Peyer's patch (tissue), 4 donors: ENCODE results near the gene LRRN3. TPM values are rescaled to one million over a fixed set of nuclear protein-coding genes. Genes with fewer than 3 reads are reported as not detected.

ENCODE experiments used
- DNase-seq, 3 donors: peaks; one replicate each; pipeline ENCODE4 v3.0.0-alpha.2; 2017 to 2019
- H3K27ac ChIP-seq, 4 donors: fragments of 200-600 bp; sonication (generic); one replicate each; pipeline ENCODE4 v1.5.1; 2016 to 2019
- H3K27me3 ChIP-seq, 2 donors: fragments of 200-600 bp; sonication (generic); one replicate each; pipeline ENCODE4 v1.5.1; 2019
- H3K36me3 ChIP-seq, 3 donors: fragments of 200-600 bp; sonication (generic); one replicate each; pipeline ENCODE4 v1.5.1; 2016 to 2019
- H3K4me1 ChIP-seq, 4 donors: fragments of 200-600 bp; sonication (generic); one replicate each; pipeline ENCODE4 v1.5.1; 2016 to 2019
- H3K4me3 ChIP-seq, 4 donors: fragments of 200-600 bp; sonication (generic); 1 replicate in 3 of 4; 2 replicates in 1 of 4; pipeline ENCODE4 v1.5.1; 2016 to 2019; ENCODE audit warnings: mild to moderate bottlenecking in 1 of 4
- H3K9me3 ChIP-seq, 4 donors: fragments of 200-600 bp; sonication (generic); one replicate each; pipeline ENCODE4 v1.5.1; 2016 to 2019; ENCODE audit warnings: mild to moderate bottlenecking in 1 of 4
- CTCF ChIP-seq, 6 experiments: fragments of 450-650 bp in 4 of 6; fragments of 200-600 bp in 2 of 6; sonication (generic) in 1 of 6; IDR thresholded peaks; one replicate each; pipeline ENCODE4 v1.5.1; 2017 to 2019; ENCODE audit warnings: antibody characterized with exemption in 6 of 6, mild to moderate bottlenecking in 3 of 6, moderate library complexity in 1 of 6
- POLR2A ChIP-seq, 2 donors: fragments of 450-650 bp; IDR thresholded peaks; one replicate each; pipeline ENCODE4 v1.5.1; 2017; ENCODE audit warnings: antibody characterized with exemption in 2 of 2, mild to moderate bottlenecking in 2 of 2, moderate library complexity in 2 of 2
- total RNA-seq, 4 donors: library from RNA; depleted of rRNA; stranded (reverse); fragments of >200 nt; gene quantifications; one replicate each; pipeline ENCODE4 v1.1.0, GENCODE V29; 2016

The LRRN3 gene
- total RNA-seq, 4 donors from 2014 or later, result 0.40 to 0.53 TPM; not detected in 2

- Histone ChIP-seq H3K4me1 (no peaks in the 10 kb centered on the region), H3K36me3 (no peaks in the 10 kb centered on the region), H3K4me3 (no peak overlapping the region), H3K27me3 (no peaks in the 10 kb centered on the region), H3K9me3 (no peaks in the 10 kb centered on the region), H3K27ac (no peak overlapping the region)
- no peak for TF ChIP-seq POLR2A (IDR thresholded peaks at IDR 0.05)
- no peak for TF ChIP-seq CTCF (IDR thresholded peaks at IDR 0.05)
- DNase-seq, result no peak
Measured at GRCh38 chr7:111105269-111105668, 14.3 kb downstream of the LRRN3 start.

- Histone ChIP-seq H3K9me3 (no peaks in the 10 kb centered on the region), H3K36me3 (no peaks in the 10 kb centered on the region), H3K4me3 (no peak overlapping the region), H3K4me1 (no peaks in the 10 kb centered on the region), H3K27ac (no peak overlapping the region), H3K27me3 (no peaks in the 10 kb centered on the region)
- no peak for TF ChIP-seq POLR2A (IDR thresholded peaks at IDR 0.05)
- TF ChIP-seq CTCF (IDR thresholded peaks at IDR 0.05), result no peak
- DNase-seq, result no peak
Measured at GRCh38 chr7:111107579-111107978, 16.7 kb downstream of the LRRN3 start.

GRCh38 chr7:111108000-111108399 lies 17.1 kb downstream of the LRRN3 start:
- Histone ChIP-seq H3K27ac (no peak overlapping the region), H3K27me3 (no peaks in the 10 kb centered on the region), H3K9me3 (no peaks in the 10 kb centered on the region), H3K36me3 (no peaks in the 10 kb centered on the region), H3K4me1 (no peaks in the 10 kb centered on the region), H3K4me3 (no peak overlapping the region)
- DNase-seq, result no peak
- no peak for TF ChIP-seq CTCF (IDR thresholded peaks at IDR 0.05)
- TF ChIP-seq POLR2A (IDR thresholded peaks at IDR 0.05), result no peak

- H3K27ac ChIP-seq, result no peak overlapping the region
- no peaks in the 10 kb centered on the region for H3K36me3 ChIP-seq
- no peaks in the 10 kb centered on the region for H3K9me3 ChIP-seq
- TF ChIP-seq POLR2A (IDR thresholded peaks at IDR 0.05) (no peak), CTCF (IDR thresholded peaks at IDR 0.05) (no peak)
- H3K27me3 ChIP-seq, result no peaks in the 10 kb centered on the region
- no peak overlapping the region for H3K4me3 ChIP-seq
- H3K4me1 ChIP-seq, result no peaks in the 10 kb centered on the region
- DNase-seq, result no peak
Measured at GRCh38 chr7:111108496-111108895, 17.6 kb downstream of the LRRN3 start.

GRCh38 chr7:111112439-111112838 lies 21.5 kb downstream of the LRRN3 start:
- no peak overlapping the region for H3K27ac ChIP-seq
- no peaks in the 10 kb centered on the region for H3K27me3 ChIP-seq
- no peaks in the 10 kb centered on the region for H3K9me3 ChIP-seq
- no peaks in the 10 kb centered on the region for H3K4me1 ChIP-seq
- no peaks in the 10 kb centered on the region for H3K36me3 ChIP-seq
- DNase-seq, result no peak
- H3K4me3 ChIP-seq, result no peak overlapping the region
- TF ChIP-seq POLR2A (IDR thresholded peaks at IDR 0.05), result no peak
- TF ChIP-seq CTCF (IDR thresholded peaks at IDR 0.05), result no peak
